ENCODE measurements around the gene PPP3CA. TPM values are rescaled to one million over a fixed set of nuclear protein-coding genes. Genes with fewer than 3 reads are reported as not detected.

The PPP3CA gene
- total RNA-seq, 1 experiment from 2014 or later, result 133 TPM

DNA sequence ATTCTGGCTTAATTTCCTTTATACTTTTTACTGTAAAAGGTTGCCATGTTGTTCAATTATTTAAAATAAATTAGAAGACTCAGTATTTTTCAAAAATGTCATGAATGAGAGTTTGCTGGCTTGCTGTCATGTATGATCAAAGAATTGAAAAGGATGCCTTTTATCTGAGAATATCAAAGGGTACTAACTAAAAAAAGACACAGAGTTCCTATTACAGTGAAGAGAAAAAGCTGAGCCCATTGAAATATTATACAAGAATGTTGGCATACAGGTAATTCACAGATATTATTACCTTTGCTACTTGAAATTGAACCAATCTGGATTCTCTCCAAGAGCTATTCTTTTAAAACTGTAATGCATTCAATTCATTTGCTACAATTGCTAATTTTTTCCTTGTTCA, 200.0 kb downstream of the PPP3CA start:
- Histone ChIP-seq H2AFZ (ENCODE audit: low read depth, low read length, poor library complexity, severe bottlenecking) (no peak overlapping the region), H3K79me2 (ENCODE audit: insufficient read depth, low read length) (peaks cover 97% of the 10 kb centered on the region), H3K9me3 (ENCODE audit: control insufficient read depth in 1 of 2, insufficient read depth in 1 of 2, low read depth in 1 of 2, low read length in 2 of 2) (no peaks in the 10 kb centered on the region), H3K9ac (ENCODE audit: low read length) (peak overlapping the region; percentile 47), H4K20me1 (ENCODE audit: insufficient read depth) (no peaks in the 10 kb centered on the region), H3K27me3 (ENCODE audit: insufficient read depth, low read length) (no peaks in the 10 kb centered on the region), H3K9me2 (ENCODE audit: insufficient read depth) (no peaks in the 10 kb centered on the region), H3K36me3 (ENCODE audit: control insufficient read depth in 1 of 2, insufficient read depth in 2 of 2, low read length in 2 of 2) (no peaks in the 10 kb centered on the region), H3K4me3 (replicated peaks in 1 of 2; ENCODE audit: low read depth in 1 of 2, low read length in 2 of 2) (no peak overlapping the region), H3K27ac (ENCODE audit: low read depth, low read length) (peak overlapping the region; percentile 98), H3K4me2 (ENCODE audit: low read length) (peak overlapping the region; percentile 54), H3K4me1 (ENCODE audit: control insufficient read depth in 1 of 2, insufficient read depth in 2 of 2, low read length in 2 of 2) (peaks cover 81 to 98% of the 10 kb centered on the region in 2 experiments)
- ATAC-seq (peak; percentile 32; the same call in 1 of the 2 replicates), DNase-seq (ENCODE audit: low read depth, low spot score) (no peak)
- no TSS peak for BruUV-seq (replicated peaks)
- ChIA-PET RAD21 (ENCODE audit: low non-redundant PET in 1 of 2, low total read pairs in 2 of 2, uncharacterized antibody in 2 of 2, unreplicated experiment in 2 of 2) (no interaction called here), CTCF (no interaction called here), POLR2A (interaction anchor here (1.5 kb wide), 1 partner anchor 8 kb away, joined by 5 read pairs; no protein-coding TSS in a partner anchor)
- intact Hi-C loops (cut with micrococcal nuclease), result no loop called here
- TF ChIP-seq SIN3A (IDR thresholded peaks at IDR 0.05; ENCODE audit: low read depth) (no peak), EZH2phosphoT487 (IDR thresholded peaks at IDR 0.05; ENCODE audit: borderline replicate concordance) (no peak), JUND (IDR thresholded peaks at IDR 0.05) (peak; percentile 75), YY1 (IDR thresholded peaks at IDR 0.05; ENCODE audit: extremely low read depth, insufficient replicate concordance, low read depth, low read length) (no peak), RAD21 (IDR thresholded peaks at IDR 0.05; ENCODE audit: low read depth) (peak; percentile 17; the same call in 1 of the 2 replicates), CEBPB (IDR thresholded peaks at IDR 0.05; ENCODE audit: low read depth) (peak; percentile 4; the same call in 1 of the 2 replicates), MAX (IDR thresholded peaks at IDR 0.05) (no peak), EGR1 (IDR thresholded peaks at IDR 0.05; ENCODE audit: low read depth) (no peak), POLR2A (IDR thresholded peaks at IDR 0.05; ENCODE audit: borderline replicate concordance, extremely low read depth, insufficient read depth, insufficient read length) (no peak), FOSL1 (IDR thresholded peaks at IDR 0.05; ENCODE audit: low read depth) (peak; percentile 53; the same call in 1 of the 2 replicates), SRF (IDR thresholded peaks at IDR 0.05; ENCODE audit: low read depth) (no peak), SP1 (IDR thresholded peaks at IDR 0.05; ENCODE audit: low read depth) (peak; percentile 86), ELF1 (IDR thresholded peaks at IDR 0.05; ENCODE audit: borderline replicate concordance, low read depth) (no peak), ZNF274 (IDR thresholded peaks at IDR 0.05; ENCODE audit: low read depth, low read length) (no peak), ZFX (IDR thresholded peaks at IDR 0.05) (no peak), POLR2AphosphoS5 (IDR thresholded peaks at IDR 0.05; ENCODE audit: low read depth, low read length) (0 out of 2 replicates have a peak, but pooled peaks have one; percentile 21), EZH2 (IDR thresholded peaks at IDR 0.05) (no peak), TCF7L2 (IDR thresholded peaks at IDR 0.05; ENCODE audit: borderline replicate concordance, extremely low read depth, insufficient read depth, insufficient read length) (peak; percentile 17)
- TF ChIP-seq, protein P1, sequence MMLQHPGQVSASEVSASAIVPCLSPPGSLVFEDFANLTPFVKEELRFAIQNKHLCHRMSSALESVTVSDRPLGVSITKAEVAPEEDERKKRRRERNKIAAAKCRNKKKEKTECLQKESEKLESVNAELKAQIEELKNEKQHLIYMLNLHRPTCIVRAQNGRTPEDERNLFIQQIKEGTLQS (IDR thresholded peaks at IDR 0.05), result no peak
- TF ChIP-seq, protein P2, sequence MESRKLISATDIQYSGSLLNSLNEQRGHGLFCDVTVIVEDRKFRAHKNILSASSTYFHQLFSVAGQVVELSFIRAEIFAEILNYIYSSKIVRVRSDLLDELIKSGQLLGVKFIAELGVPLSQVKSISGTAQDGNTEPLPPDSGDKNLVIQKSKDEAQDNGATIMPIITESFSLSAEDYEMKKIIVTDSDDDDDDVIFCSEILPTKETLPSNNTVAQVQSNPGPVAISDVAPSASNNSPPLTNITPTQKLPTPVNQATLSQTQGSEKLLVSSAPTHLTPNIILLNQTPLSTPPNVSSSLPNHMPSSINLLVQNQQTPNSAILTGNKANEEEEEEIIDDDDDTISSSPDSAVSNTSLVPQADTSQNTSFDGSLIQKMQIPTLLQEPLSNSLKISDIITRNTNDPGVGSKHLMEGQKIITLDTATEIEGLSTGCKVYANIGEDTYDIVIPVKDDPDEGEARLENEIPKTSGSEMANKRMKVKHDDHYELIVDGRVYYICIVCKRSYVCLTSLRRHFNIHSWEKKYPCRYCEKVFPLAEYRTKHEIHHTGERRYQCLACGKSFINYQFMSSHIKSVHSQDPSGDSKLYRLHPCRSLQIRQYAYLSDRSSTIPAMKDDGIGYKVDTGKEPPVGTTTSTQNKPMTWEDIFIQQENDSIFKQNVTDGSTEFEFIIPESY (IDR thresholded peaks at IDR 0.05; ENCODE audit: extremely low read depth, insufficient replicate concordance, low read length), result no peak
- TF ChIP-seq, protein P3, sequence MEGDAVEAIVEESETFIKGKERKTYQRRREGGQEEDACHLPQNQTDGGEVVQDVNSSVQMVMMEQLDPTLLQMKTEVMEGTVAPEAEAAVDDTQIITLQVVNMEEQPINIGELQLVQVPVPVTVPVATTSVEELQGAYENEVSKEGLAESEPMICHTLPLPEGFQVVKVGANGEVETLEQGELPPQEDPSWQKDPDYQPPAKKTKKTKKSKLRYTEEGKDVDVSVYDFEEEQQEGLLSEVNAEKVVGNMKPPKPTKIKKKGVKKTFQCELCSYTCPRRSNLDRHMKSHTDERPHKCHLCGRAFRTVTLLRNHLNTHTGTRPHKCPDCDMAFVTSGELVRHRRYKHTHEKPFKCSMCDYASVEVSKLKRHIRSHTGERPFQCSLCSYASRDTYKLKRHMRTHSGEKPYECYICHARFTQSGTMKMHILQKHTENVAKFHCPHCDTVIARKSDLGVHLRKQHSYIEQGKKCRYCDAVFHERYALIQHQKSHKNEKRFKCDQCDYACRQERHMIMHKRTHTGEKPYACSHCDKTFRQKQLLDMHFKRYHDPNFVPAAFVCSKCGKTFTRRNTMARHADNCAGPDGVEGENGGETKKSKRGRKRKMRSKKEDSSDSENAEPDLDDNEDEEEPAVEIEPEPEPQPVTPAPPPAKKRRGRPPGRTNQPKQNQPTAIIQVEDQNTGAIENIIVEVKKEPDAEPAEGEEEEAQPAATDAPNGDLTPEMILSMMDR (IDR thresholded peaks at IDR 0.05 in 2 of 3, conservative IDR thresholded peaks at IDR 0.05 in 1 of 3; ENCODE audit: borderline replicate concordance in 1 of 3, insufficient read depth in 1 of 3, low read depth in 2 of 3, low read length in 2 of 3), result no peak

Data from HCT116 (cell line).